ENCODE data around the gene SYNGAP1. TPM values are rescaled to one million over a fixed set of nuclear protein-coding genes. Genes with fewer than 3 reads are reported as not detected.
A peak's percentile ranks its signal among the peaks of the same experiment; 100 is the strongest.

The SYNGAP1 gene
- total RNA-seq, 1 donor from 2014 or later = 36.1 TPM

DNA sequence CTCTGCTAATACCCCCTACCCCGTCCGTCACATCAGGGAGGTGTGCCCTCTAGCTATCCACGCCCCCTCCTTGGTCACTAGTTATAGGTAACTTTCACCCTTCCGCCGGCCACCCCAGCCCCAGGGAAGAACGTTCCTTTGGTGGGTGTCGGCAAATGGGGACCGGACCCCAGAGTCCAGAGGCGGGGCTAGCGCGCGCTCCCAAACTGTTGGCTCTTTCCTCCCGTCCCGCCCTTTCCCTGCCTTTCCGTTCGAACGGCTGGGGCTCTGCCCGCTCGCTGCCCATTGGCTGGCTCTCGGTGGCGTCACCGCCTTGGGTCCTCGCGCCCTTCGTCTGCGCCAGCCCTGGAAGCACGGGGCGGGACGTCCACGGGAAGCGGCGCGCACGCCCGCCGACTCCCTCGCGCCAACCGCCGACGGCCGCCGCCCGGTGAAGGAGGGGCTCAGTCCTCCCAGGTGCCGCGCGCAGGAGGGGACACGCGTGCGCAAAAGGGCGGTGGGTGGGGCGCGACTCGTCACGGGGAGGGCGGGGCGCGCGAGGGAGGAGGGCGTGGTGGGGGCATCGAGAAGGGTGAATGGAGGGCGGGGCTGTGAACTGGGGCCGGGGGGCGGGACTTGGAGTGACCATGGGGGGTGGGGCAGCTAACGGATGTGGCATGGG lies 9.7 kb upstream of the SYNGAP1 start:
- H3K4me1 Mint-ChIP-seq (ENCODE audit: low read depth, unreplicated experiment) = peaks cover 7% of the 10 kb centered on the region
- H3K36me3 Mint-ChIP-seq (ENCODE audit: low read depth, unreplicated experiment) = peaks cover 12% of the 10 kb centered on the region
- Histone ChIP-seq H3K4me2 (ENCODE audit: low read length) (peak overlapping the region; percentile 92), H3K79me2 (ENCODE audit: insufficient read depth, low read length) (peaks cover 26% of the 10 kb centered on the region), H2AFZ (ENCODE audit: low read depth, low read length) (peak overlapping the region; percentile 87), H3K4me1 (ENCODE audit: insufficient read depth, low read length) (no peaks in the 10 kb centered on the region), H3K36me3 (ENCODE audit: insufficient read depth, low read length) (peaks cover 2% of the 10 kb centered on the region), H3K4me3 (ENCODE audit: insufficient read depth, low read depth, low read length) (peak overlapping the region; percentile 65), H3K27me3 (ENCODE audit: insufficient read depth, low read length) (no peaks in the 10 kb centered on the region), H3K9me3 (ENCODE audit: insufficient read depth, low read depth, low read length) (no peaks in the 10 kb centered on the region), H4K20me1 (ENCODE audit: insufficient read depth, low read length) (peaks cover 31% of the 10 kb centered on the region), H3K9ac (ENCODE audit: low read length) (peak overlapping the region; percentile 89), H3K27ac (ENCODE audit: low read depth, low read length) (peak overlapping the region; percentile 84)
- peak overlapping the region; percentile 90 for H3K27ac Mint-ChIP-seq (ENCODE audit: unreplicated experiment)
- DNase-seq (ENCODE audit: low read depth) = peak; percentile 91
- peak overlapping the region; percentile 85 for H3K4me3 Mint-ChIP-seq (ENCODE audit: unreplicated experiment)
- no peak for FAIRE-seq
- no peaks in the 10 kb centered on the region for H3K27me3 Mint-ChIP-seq (ENCODE audit: low read depth, unreplicated experiment)
- no peaks in the 10 kb centered on the region for H3K9me3 Mint-ChIP-seq (ENCODE audit: unreplicated experiment)
- TF ChIP-seq, protein P1, sequence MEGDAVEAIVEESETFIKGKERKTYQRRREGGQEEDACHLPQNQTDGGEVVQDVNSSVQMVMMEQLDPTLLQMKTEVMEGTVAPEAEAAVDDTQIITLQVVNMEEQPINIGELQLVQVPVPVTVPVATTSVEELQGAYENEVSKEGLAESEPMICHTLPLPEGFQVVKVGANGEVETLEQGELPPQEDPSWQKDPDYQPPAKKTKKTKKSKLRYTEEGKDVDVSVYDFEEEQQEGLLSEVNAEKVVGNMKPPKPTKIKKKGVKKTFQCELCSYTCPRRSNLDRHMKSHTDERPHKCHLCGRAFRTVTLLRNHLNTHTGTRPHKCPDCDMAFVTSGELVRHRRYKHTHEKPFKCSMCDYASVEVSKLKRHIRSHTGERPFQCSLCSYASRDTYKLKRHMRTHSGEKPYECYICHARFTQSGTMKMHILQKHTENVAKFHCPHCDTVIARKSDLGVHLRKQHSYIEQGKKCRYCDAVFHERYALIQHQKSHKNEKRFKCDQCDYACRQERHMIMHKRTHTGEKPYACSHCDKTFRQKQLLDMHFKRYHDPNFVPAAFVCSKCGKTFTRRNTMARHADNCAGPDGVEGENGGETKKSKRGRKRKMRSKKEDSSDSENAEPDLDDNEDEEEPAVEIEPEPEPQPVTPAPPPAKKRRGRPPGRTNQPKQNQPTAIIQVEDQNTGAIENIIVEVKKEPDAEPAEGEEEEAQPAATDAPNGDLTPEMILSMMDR (IDR thresholded peaks at IDR 0.05; ENCODE audit: insufficient read depth, low read depth, low read length) = no peak
- no peak for TF ChIP-seq EZH2 (IDR thresholded peaks at IDR 0.05; ENCODE audit: insufficient read depth, low read length)

DNA sequence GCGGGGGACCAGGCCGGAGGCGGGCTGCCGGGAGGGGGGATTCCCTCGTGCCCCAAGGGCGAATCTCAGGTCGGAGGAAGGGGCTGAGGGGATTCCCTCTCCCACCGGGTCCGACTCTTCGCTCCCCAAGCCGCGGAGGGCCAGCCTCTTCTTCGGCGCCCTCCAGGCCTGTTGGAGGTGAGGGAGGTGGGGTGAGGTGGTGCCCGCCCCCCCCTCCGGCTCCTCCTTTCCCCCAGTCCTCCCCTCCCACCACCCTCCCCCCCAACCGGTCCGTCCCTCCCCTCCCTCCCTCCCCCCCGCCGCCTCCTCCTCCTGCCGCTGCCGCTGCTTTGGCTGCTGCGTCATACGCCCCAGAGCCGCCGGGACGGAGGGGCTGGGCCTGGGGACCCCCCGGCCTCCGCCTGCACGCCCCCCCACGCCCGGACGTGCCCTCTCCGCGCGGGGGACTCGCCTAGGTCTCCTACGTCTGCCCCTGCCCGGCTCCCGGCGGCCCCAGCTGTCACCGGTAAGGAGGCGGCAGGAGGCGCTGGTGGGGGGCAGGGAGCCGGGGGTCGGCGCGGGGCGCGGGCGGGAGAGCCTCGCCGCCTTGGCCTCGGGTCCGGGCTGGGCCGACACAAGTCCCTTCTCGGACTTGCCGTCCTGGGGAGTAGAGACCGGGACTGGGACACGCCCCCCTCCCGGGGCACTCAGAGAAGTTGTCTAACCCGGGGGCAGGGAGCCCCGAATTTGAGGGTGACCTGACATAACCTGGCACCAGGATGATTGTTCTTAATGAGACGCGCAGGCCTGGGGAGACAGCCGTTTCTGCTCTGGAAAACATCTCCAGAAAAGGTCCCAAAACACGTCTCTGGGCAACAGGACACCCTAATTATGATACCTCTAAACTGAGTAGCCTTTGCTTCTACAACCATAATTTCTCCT lies 8.9 kb upstream of the SYNGAP1 start, which contains the start of gene PHF1:
Gene PHF1 (plus strand): TSS at position 304 of the 921 bp plus-strand sequence. CDS start 1,250 bp downstream, outside the sequence.
- no peak for FAIRE-seq
- H3K36me3 Mint-ChIP-seq (ENCODE audit: low read depth, unreplicated experiment) = peaks cover 9% of the 10 kb centered on the region
- TF ChIP-seq EZH2 (IDR thresholded peaks at IDR 0.05; ENCODE audit: insufficient read depth, low read length) = no peak
- TF ChIP-seq, protein P1 (IDR thresholded peaks at IDR 0.05; ENCODE audit: insufficient read depth, low read depth, low read length) = no peak

More for the DNA sequence above, 8.9 kb upstream of the SYNGAP1 start, which contains the start of gene PHF1:
- Histone ChIP-seq H3K27me3 (ENCODE audit: insufficient read depth, low read length) (no peaks in the 10 kb centered on the region), H3K9ac (ENCODE audit: low read length) (peak within 1 kb of the TSS; percentile 89), H3K27ac (ENCODE audit: low read depth, low read length) (peak within 1 kb of the TSS; percentile 84), H3K4me1 (ENCODE audit: insufficient read depth, low read length) (peaks cover 8% of the 10 kb centered on the region), H4K20me1 (ENCODE audit: insufficient read depth, low read length) (peaks cover 39% of the 10 kb centered on the region), H3K9me3 (ENCODE audit: insufficient read depth, low read depth, low read length) (no peaks in the 10 kb centered on the region), H3K36me3 (ENCODE audit: insufficient read depth, low read length) (peaks cover 8% of the 10 kb centered on the region), H2AFZ (ENCODE audit: low read depth, low read length) (peak within 1 kb of the TSS; percentile 87), H3K79me2 (ENCODE audit: insufficient read depth, low read length) (peaks cover 34% of the 10 kb centered on the region), H3K4me2 (ENCODE audit: low read length) (peak within 1 kb of the TSS; percentile 93), H3K4me3 (ENCODE audit: insufficient read depth, low read depth, low read length) (peak within 1 kb of the TSS; percentile 72)
- no peaks in the 10 kb centered on the region for H3K9me3 Mint-ChIP-seq (ENCODE audit: unreplicated experiment)
- no peaks in the 10 kb centered on the region for H3K27me3 Mint-ChIP-seq (ENCODE audit: low read depth, unreplicated experiment)
- DNase-seq (ENCODE audit: low read depth) = peak; percentile 73
- peak within 1 kb of the TSS; percentile 90 for H3K27ac Mint-ChIP-seq (ENCODE audit: unreplicated experiment)
- peak within 1 kb of the TSS; percentile 88 for H3K4me3 Mint-ChIP-seq (ENCODE audit: unreplicated experiment)
- H3K4me1 Mint-ChIP-seq (ENCODE audit: low read depth, unreplicated experiment) = peaks cover 14% of the 10 kb centered on the region
